Activated effector memory CD4-positive, alpha-beta T cell treated with Interleukin-2 at 50 U/mL for 16 hours (primary cell): ENCODE results near the gene MAPK4.

Experiments used
- DNase-seq: peaks from one replicate; pipeline ENCODE4 v3.0.0-alpha.2; 2020

The MAPK4 gene

DNA sequence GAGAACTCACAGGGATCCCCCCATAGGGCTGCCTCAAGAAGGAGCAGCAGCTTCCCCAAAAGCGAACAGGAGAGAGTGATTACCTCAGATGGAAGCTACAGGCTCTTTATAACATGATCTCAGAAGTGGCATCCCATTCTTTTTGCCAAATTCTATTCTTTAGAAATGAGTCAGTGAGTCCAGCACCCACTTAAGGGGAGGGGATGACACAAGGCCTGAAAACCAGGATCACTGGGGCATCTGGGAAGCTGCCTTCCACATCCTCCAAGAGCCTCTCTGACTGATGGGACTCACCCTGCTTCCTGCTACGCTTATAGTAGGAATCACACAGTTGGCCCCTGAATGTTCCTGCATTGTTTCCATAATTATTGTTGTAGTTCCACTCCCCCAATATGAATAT is 96.5 kb downstream of the MAPK4 start:
- no peak for DNase-seq

DNA sequence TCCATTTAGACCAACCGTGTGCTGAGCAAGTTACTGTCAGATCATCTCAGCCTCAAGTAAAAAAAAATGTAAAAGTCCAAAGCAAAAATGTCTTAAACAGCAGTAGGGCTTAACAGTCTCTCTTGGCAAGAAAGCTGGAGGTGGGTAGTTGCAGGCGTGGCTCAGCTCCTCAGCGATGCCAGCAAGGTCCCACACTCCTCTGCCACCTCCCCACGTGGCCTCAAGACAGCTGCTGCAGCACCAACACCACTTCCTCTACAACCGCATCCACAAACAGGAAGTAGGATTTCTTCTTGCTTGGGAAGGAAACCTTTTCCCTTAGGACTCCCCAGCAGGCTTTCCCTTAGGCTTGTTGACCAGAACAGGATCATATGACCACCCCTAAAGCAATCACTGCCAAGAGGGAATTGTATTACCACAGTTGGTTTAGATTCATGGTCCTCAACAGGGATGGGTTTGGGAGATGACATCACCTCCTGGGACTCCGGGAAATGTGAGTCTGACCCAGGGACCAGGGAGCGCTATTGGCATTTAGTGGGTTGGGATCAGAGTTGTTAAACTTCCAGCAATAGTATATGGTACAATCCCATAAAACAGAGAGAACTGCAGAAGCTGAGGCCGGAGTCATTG is 97.1 kb downstream of the MAPK4 start:
- no peak for DNase-seq

DNA sequence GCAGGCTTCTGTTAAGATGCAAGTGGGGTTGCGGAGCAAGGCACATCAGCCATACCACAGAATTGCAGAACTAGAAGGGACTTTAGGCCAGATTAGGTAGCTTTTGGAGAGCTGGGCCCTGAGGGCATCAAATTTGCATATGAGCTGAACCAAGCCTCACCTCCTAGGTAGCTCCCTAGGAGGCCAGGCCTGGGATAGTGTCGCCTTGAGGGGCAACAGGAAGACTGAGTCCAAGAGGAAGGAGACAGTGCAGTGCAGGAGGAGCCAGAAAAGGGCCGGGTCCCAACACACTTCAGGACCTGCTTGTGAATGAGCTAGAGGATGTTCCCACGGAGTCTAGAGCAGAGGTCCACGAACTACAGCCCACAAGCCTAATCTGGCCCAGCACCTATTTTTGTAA is 98.7 kb downstream of the MAPK4 start:
- DNase-seq: no peak

DNA sequence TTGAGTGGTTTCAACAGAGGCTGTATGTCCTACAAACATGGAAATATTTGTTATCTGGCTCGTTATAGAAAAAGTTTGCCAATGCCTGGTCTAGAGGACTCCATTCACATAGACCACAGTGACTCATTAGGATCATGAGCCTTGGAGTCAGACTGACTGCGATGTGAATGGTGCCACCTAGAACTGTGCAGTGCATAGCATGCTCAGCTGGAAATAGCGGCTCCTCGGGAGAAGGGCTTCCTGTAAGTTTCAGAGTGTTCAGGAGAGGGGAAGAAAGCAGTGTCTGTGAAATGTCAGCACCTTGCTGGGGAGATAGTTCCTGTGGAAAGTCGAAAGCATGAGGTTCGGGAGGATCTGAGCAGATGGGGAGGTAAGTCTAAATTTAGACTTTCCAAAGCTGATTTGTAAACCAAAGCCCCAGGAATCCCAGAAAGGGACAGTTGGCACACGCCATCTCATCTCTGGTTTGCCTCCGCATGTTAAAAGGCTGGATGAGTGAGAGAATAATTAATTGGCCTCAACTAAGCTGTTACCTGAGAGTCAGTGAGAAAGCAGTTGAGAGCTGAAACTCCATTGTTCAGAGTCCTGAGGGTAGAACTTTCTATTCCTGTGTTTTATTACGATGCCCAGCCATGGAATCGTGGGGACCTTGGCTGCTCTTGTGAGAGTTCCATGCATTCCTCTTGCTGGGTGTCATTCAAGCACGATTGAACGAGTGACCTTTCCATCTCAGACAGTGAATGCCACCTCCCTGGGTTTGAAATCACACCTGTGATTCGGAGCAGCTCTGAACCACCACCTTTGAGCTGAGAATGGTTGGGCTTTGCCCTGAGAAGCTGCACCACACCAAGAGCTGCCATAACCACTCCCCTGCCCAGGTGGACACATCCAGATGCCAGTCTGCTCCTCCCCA is 99.5 kb downstream of the MAPK4 start:
- no peak for DNase-seq

DNA sequence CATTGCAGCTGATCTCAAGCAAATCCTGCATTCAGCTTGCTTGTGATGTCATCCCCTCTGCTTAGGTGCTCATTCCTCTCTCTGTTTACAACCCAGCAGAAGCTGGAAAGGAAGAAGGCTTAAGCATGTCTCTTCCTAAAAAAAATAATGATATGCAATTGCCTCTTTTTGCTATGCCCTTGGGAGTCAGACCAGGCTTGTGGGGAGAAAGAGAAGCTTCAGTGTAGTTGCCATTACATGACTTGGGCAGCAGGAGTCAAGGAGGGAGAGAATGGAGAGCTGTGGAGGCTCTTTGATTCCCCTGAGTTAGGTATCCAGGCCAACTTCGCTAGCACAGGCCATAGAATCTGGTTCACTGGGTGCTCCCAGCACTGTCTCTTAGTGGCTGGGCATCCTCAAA is 101.1 kb downstream of the MAPK4 start:
- no peak for DNase-seq

DNA sequence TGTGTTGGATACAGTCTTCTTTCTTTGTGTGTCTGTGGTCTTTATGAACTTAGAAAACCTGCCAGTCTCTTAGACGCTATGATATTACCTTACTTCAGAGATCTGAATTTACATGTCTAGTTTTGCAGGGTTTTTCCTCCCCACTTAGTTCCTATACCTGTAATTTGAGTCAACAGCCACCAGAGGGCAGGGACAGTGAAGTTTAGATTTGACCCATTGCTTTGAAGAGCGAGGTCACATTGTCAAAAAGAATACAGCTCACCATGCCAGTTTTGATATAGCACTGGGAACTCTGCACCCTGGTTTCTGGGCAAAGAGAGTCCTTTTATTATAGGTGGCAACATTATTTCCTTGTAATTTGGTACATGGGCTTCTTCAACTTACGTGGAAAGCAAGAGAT is 102.3 kb downstream of the MAPK4 start:
- no peak for DNase-seq

DNA sequence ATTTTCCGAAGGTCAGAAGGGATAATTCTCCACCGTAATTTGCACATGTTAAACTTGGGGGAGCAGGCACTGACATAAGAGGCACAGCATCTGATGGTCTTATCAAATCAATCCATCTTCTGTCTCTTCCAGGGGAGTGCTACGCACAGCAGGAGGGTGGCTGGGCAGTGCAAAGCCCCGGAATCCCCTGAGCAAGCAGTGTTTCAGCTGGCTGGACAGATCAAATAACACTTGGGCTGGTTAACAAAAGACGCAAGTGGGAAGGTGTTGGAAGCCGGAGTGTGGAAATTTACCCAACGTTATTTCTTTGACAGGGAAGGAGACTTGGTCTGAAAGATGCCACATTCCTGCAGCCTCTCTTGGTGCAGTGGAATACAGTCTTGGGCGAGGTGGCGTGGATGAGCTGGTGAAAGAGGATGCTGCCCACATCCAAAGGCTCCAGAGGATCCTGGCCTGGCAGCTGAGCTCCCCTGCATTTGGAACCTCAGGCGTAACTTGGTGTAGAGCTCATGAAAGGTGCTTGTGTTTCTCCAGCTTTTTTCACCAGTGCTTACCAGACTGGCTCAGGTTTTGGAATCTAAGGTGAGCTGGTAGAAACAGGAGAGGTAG is 103.0 kb downstream of the MAPK4 start:
- DNase-seq: no peak

DNA sequence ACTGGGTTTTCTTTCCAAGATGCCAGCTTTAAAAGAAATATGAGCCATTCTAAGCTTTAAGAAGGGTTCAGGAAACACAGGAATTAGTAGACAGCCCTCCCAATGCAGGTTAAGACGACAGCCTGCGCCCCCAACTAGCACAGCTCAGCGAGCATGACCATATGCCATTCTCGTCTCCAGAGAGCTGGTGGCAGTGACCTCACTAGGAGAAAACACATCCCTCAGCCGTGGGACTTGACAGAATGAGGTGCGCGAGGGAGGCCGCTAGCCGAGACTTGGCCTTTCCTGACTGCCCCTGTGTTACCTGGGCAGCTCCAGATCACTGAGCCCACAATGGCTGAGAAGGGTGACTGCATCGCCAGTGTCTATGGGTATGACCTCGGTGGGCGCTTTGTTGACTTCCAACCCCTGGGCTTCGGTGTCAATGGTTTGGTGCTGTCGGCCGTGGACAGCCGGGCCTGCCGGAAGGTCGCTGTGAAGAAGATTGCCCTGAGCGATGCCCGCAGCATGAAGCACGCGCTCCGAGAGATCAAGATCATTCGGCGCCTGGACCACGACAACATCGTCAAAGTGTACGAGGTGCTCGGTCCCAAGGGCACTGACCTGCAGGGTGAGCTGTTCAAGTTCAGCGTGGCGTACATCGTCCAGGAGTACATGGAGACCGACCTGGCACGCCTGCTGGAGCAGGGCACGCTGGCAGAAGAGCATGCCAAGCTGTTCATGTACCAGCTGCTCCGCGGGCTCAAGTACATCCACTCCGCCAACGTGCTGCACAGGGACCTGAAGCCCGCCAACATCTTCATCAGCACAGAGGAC is 103.9 kb downstream of the MAPK4 start:
- no peak for DNase-seq

DNA sequence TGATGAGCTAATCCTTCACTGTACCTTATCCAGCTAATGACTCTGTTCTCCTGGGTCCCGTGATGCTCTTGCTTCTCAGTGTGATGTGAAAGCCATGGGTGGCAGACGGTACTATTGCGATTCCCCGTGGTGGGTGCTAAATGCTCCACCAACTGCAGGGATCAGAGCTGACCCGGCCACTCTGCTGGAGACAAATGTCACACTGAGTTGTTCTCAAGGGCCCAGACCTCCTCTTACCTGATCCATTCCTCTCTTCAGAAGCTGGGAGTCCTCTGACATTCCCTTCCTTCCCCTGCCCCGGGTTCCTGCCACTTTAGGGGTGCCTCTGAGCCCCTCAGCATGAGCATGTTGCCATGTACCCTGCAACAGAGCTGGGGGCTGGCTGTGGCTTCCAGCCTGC is 105.1 kb downstream of the MAPK4 start:
- DNase-seq: no peak

DNA sequence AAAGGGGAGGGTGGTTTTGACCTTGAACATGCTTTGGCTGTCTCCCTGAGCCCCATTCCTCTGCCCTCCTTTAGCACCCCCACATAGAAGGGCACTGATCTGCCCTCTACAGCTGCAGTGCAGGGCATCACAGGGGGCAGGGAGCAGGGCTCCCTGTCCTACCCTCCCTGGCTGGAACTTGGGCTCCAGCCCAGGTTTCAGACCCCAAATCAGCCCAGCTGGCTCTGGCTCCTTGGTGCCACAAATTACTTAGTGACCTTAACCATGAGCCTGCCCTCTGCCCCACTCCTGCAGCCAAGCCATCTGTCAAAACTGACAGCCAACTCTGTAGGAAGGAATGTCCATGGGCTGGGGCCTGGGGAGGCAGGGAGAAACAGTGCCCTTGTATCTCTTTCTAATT is 105.6 kb downstream of the MAPK4 start:
- no peak for DNase-seq

DNA sequence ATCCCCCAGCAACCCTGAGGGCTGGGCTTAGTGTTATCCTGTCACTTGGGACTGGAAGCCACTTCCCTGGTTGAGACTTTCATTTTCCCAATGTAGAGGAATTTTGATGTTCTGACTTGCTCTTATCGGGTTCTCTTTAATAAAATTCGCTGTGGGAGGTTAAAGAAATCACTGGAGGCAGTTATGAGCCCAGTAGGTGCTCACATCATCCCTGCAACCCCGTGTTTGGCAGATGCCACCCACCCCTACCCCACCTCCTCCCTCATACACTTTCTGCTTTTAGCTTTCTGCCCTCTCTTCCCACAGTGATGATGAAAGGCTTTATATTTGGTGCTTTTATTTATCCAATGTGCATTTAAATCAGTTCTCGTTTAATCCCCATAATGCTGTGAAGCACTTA is 106.6 kb downstream of the MAPK4 start:
- no peak for DNase-seq

DNA sequence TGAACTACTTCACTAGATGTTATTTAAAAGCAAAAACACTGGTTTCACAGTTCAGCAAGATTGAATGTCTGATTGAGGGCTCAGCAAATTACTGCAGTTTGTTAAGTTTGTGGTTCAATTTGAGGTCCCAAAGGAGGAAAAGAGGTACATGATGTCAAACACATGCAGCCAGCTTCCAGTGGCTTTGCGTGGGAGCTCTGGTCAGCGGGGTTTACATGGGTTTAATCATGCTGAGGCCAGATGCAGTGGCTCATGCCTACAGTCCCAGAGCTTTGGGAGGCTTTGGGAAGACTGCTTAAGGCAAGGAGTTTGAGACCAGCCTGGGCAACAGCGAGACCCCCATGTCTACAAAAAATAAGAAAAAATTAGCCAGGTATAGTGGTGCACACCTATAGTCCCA is 111.5 kb downstream of the MAPK4 start:
- DNase-seq: no peak

DNA sequence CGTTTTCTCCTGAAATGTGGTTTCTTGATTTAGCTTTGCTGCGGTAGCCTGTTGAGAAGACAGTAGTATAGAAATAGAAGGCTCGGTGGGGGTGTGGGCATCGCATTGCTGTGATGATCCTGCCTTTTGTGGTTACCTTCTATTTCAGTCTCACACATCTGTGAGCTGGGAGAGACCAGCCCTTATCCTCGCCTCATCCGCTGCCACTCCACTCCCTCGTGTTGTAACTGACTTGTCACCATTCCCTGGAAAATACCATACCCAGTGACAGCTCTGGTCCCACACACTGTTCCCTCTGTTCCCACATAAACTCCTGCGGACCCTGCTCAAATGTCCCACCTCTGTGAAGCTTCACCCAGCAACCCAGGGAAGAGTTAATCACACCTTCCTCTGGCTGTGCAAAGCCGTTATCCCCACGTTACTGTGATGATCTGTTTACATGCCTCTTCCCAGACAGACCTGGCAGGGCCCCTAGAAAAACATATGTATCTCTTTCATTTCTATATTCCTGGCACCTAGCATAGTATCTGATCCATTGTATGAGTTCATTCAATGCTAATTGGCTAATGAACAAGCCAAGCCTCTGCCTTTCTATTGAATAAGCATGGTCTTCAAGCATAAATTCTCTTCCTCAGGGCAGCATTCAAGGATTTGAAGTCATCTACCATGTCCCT is 114.6 kb downstream of the MAPK4 start:
- no peak for DNase-seq

DNA sequence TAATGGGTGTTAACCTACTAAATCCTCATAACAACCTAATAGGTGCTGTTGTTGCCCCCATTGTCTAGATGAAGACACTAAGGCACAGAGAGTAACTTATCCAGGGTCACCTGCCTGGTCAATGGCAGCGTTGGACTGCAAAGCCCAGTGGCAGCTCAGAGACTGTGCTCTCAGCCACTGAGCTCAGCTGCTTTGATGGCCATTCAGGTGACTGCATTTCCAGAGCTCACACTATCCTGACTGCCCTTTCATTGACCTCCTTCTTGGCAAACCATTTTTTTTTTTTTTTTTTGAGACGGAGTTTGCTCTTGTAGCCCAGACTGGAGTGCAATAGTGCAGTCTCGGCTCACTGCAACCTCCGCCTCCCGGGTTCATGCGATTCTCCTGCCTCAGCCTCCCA is 115.2 kb downstream of the MAPK4 start:
- no peak for DNase-seq

DNA sequence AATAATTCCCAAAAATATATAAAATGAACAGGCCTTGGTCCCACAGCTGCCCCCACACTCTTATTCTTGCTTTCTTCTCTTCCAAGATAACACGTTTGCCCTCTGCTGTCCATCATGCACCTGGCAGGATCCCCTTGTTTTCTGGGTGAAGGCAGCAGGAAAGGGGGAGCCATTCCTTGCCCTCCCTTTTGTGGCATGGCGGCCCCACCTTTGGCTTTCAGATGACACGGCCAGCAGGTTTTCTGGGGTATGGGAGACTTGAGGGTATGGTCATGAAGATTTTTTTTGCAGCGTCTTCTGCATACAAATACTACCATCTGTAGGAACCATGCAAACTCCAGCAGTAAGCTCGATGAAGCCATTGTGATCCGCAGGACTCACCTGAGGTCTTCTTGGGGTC is 118.8 kb downstream of the MAPK4 start:
- DNase-seq: no peak

DNA sequence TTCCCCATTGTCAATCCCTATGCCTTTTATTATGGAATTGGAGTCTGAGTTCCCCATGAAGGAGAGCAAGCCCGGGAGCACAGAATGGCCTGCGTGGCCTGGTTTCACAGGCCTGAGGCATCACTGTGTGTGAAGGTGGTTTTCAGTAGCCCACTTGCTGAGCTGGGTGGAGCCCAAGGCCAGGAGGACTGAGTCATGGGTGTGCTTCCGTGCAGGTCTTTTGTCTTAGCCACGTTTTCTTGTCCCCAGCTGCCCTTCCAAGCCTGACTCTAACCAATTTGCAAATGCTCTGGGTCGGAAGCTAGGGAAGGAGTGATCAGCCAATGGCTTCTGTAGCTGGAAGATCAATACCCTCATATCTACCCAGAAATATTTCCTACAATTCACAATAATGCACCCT is 119.2 kb downstream of the MAPK4 start:
- no peak for DNase-seq

DNA sequence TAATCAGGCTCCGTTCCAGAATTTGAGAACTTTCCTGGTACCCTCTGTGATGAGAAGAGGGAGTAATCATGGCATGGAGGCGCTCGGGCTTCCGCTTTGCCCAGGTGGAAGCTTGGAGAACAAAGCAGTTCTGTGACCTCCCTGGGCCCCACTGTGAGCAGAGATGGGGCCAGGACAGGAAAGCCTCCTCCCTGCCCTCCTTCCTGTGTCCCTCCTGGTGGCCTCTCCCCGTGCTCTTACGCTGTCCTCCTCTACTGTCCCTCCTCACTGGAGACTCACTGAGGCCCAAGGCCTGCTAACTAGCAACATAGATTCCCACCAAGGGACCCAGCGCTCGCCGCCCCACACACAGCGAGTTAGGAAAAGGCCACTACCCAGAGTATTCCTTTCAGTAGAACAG is 119.8 kb downstream of the MAPK4 start:
- DNase-seq: no peak

DNA sequence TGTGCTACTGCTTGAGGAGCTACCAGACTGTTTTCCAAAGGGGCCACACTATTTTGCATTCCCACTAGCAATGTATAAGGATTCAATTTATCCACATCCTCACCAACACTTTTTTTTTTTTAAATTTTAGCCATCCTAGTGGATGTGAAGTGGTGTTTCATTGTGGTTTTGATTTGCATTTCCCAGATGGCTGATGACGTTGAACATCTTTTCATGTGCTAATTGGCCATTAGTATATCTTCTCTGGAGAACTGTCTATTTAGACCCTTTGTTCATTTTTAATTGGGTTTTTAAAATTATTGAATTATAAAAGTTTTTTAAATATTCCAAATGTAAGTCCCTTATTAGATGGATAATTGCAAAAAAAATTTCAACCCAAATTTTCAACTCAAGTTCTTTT is 121.1 kb downstream of the MAPK4 start:
- DNase-seq: no peak

DNA sequence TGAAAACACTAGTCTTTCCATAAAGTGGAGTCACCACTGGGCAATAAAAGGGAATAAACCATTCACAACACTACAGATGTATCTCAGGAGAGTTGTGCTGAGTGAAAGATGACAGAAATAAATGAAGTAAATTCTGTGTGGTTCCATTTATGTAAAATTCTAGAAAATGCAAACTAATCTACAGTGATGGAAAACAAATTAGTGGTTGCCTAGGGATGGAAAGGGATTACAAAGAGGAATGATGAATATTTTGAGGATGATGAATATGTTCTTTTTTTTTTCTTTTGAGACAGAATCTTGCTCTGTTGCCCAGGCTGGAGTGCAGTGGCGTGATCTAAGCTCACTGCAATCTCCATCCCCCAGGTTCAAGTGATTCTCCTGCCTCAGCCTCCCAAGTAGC is 123.0 kb downstream of the MAPK4 start:
- DNase-seq: no peak

DNA sequence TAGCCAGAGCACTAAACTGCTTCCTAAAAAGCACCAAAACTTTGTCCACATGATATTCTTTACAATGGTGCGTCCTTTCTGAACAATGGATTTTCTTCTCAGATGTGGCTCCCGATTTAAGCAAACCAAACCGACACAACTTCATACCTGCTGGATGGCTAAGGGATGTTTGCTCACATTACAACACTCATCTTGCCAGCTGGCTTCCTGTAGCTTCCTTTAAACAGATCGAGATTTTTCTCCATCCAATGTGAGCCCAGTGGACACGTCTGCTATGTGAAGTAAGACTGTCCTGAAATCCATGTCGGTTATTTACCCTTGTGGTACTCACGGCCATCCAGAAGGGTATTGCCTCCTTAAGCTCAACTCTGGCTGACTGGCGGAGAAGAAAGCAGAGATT is 126.5 kb downstream of the MAPK4 start:
- no peak for DNase-seq

DNA sequence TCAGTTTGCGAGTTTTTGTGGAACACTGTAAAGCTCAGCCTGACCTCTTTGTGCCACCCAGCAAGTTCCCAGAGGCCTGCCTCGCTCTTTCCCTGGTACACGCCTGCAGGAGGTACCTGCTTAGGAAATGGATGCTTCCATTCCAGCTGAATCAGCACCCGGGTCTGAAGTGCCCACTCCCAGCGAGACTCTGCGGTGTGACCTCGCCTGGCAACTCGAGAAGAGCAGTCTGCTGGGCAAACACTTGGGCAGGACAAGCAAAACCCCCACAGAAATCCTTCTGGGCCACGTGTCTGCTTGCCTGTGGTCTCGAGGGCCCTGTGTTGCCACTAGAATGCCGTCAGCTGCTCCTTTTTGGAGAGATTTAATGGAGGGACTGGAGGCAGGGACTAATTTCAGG is 127.6 kb downstream of the MAPK4 start:
- no peak for DNase-seq

DNA sequence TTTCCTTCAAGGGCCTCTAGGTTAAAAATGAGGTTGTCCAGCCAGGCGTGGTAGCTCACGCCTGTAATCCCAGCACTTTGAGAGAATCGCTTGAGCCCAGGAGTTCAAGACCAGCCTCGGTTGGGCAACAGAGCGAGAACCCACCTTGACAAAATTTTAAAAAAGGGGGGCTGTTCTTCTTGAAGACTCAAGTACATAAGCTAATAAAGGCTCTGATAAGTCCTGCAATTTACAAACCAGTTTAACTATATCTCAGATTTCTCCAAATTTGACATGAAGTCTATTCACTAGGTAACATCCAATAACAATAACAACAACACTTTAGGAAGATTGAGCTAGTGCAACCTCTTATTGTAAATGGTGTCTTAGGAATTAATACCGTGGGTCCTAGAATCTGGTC is 129.7 kb downstream of the MAPK4 start:
- no peak for DNase-seq

DNA sequence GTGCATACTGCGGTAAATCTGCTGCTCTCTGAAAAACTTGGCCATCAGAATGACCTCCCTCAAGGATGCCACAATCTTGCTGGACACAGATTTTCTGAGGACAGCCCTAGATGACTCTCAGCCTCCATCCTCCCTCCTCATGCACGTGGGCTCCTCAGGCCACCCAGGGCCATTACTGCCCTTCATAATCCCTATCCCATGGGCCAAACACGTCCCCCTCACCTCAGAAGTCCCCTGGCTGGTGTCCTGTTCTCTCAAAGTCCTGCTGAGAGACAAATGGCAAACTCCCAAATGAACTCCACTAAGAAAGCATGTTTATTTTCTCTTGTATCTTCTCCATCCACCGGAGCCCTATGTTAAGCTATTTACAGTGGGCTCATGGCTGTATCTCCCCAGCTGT is 134.3 kb downstream of the MAPK4 start:
- no peak for DNase-seq
